Measurements from ENCODE around the gene KRT82.
A peak's percentile ranks its signal among the peaks of the same experiment; 100 is the strongest.

Gene KRT82

DNA sequence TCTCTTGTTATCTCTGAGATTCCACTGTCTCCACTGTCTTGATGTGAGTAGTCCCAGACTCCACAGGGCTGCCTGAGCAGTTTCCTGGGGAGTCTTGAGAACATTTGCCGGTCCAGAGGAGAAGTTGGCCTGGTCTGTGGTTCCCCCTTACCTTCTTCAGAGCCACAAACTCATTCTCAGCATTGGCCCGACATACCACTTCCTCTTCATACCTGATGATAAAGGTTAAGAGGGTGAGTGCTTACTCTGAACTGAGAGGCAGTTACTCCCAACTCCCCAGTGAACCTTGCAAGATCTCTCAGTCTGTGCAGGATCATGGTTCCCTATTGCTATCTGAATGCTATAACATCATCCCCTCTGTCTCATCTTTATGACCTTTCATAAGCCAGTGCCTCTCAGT, 23.3 kb downstream of the KRT82 start:
- Histone ChIP-seq H2AFZ (ENCODE audit: low read length) (no peak overlapping the region), H3K9me3 (replicated peaks; ENCODE audit: insufficient read depth, low read length) (no peaks in the 10 kb centered on the region), H3K36me3 (replicated peaks; ENCODE audit: insufficient read depth, low read length) (no peaks in the 10 kb centered on the region)

DNA sequence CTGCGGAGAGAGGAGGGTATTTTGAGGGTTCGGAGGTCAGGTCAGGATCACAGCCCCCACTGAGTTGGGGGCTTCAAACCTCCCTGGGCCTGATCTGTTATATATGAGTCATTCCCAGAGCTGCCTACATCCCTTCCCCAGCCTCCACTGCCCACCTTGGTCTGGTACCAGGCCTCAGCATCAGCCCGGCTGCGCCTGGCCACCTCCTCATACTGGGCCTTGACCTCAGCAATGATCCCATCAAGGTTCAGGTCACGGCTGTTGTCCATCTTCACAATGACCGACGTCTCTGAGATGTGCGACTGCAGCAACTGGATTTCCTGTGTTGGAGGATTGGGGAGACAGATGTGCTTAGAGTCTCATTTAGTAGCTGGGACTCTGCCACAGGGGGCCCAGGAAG, 24.9 kb downstream of the KRT82 start:
- no peak for DNase-seq
- H3K9ac ChIP-seq (ENCODE audit: low read length), result no peak overlapping the region
- no peaks in the 10 kb centered on the region for H3K4me1 ChIP-seq (ENCODE audit: low read length)
- no peaks in the 10 kb centered on the region for H3K36me3 ChIP-seq (replicated peaks; ENCODE audit: insufficient read depth, low read length)
- no peak overlapping the region for H2AFZ ChIP-seq (ENCODE audit: low read length)
- no peaks in the 10 kb centered on the region for H3F3A ChIP-seq (ENCODE audit: insufficient read depth, low read length)
- no peak overlapping the region for H3K27ac ChIP-seq (ENCODE audit: low read length)
- H3K79me2 ChIP-seq (ENCODE audit: low read length), result no peaks in the 10 kb centered on the region
- no peaks in the 10 kb centered on the region for H3K9me2 ChIP-seq (replicated peaks; ENCODE audit: insufficient read depth, low read length)
- no peaks in the 10 kb centered on the region for H4K20me1 ChIP-seq (ENCODE audit: insufficient read depth, low read length)
- H3K4me2 ChIP-seq (ENCODE audit: low read depth, low read length), result no peak overlapping the region
- no peak overlapping the region for H3K4me3 ChIP-seq (ENCODE audit: low read length)
- H3K9me3 ChIP-seq (replicated peaks; ENCODE audit: insufficient read depth, low read length), result no peaks in the 10 kb centered on the region
- no peak for TF ChIP-seq EZH2 (optimal IDR thresholded peaks at IDR 0.05; ENCODE audit: low read depth, low read length)
- TF ChIP-seq EZH2phosphoT487 (IDR thresholded peaks at IDR 0.05; ENCODE audit: low read length), result no peak
- TF ChIP-seq, protein P1, sequence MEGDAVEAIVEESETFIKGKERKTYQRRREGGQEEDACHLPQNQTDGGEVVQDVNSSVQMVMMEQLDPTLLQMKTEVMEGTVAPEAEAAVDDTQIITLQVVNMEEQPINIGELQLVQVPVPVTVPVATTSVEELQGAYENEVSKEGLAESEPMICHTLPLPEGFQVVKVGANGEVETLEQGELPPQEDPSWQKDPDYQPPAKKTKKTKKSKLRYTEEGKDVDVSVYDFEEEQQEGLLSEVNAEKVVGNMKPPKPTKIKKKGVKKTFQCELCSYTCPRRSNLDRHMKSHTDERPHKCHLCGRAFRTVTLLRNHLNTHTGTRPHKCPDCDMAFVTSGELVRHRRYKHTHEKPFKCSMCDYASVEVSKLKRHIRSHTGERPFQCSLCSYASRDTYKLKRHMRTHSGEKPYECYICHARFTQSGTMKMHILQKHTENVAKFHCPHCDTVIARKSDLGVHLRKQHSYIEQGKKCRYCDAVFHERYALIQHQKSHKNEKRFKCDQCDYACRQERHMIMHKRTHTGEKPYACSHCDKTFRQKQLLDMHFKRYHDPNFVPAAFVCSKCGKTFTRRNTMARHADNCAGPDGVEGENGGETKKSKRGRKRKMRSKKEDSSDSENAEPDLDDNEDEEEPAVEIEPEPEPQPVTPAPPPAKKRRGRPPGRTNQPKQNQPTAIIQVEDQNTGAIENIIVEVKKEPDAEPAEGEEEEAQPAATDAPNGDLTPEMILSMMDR (IDR thresholded peaks at IDR 0.05; ENCODE audit: low read length), result no peak
- peaks cover 87% of the 10 kb centered on the region for H3K27me3 ChIP-seq (replicated peaks; ENCODE audit: insufficient read depth, low read length)

More for the DNA sequence above, 23.3 kb downstream of the KRT82 start:
- Histone ChIP-seq H3K27me3 (replicated peaks; ENCODE audit: insufficient read depth, low read length) (peaks cover 91% of the 10 kb centered on the region), H3K4me3 (ENCODE audit: low read length) (no peak overlapping the region), H3K9ac (ENCODE audit: low read length) (no peak overlapping the region), H3K79me2 (ENCODE audit: low read length) (no peaks in the 10 kb centered on the region), H4K20me1 (ENCODE audit: insufficient read depth, low read length) (no peaks in the 10 kb centered on the region), H3K4me1 (ENCODE audit: low read length) (no peaks in the 10 kb centered on the region), H3K9me2 (replicated peaks; ENCODE audit: insufficient read depth, low read length) (no peaks in the 10 kb centered on the region), H3K27ac (ENCODE audit: low read length) (no peak overlapping the region), H3F3A (ENCODE audit: insufficient read depth, low read length) (no peaks in the 10 kb centered on the region), H3K4me2 (ENCODE audit: low read depth, low read length) (no peak overlapping the region)
- TF ChIP-seq EZH2 (optimal IDR thresholded peaks at IDR 0.05; ENCODE audit: low read depth, low read length) (no peak), EZH2phosphoT487 (IDR thresholded peaks at IDR 0.05; ENCODE audit: low read length) (no peak)
- TF ChIP-seq, protein P1 (IDR thresholded peaks at IDR 0.05; ENCODE audit: low read length), result no peak
- DNase-seq, result no peak

DNA sequence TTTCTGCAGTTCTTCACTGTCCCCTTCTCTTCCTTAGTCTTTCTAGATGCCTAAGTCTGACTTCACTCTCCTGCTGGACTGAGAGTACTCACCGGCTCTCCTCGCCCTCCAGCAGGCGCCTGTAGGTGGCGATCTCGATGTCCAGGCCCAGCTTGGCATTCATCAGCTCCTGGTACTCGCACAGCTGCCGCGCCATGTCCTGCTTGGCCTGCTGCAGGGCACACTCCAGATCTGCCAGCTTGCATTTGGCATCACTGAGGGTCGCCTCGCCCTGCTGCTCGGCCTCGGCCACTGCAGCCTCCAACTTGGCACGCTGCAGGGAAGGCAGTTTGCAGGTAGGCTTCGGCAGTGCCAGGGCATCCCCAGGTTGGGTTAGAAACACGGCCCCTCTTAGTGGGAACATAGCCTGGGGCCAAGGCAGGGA, 25.9 kb downstream of the KRT82 start:
- no peaks in the 10 kb centered on the region for H3K9me2 ChIP-seq (replicated peaks; ENCODE audit: insufficient read depth, low read length)
- H3F3A ChIP-seq (ENCODE audit: insufficient read depth, low read length), result no peaks in the 10 kb centered on the region
- H3K27me3 ChIP-seq (replicated peaks; ENCODE audit: insufficient read depth, low read length), result peaks cover 86% of the 10 kb centered on the region
- H3K36me3 ChIP-seq (replicated peaks; ENCODE audit: insufficient read depth, low read length), result no peaks in the 10 kb centered on the region
- no peaks in the 10 kb centered on the region for H4K20me1 ChIP-seq (ENCODE audit: insufficient read depth, low read length)
- no peak overlapping the region for H2AFZ ChIP-seq (ENCODE audit: low read length)
- no peak overlapping the region for H3K9ac ChIP-seq (ENCODE audit: low read length)
- no peaks in the 10 kb centered on the region for H3K4me1 ChIP-seq (ENCODE audit: low read length)
- DNase-seq, result no peak
- H3K27ac ChIP-seq (ENCODE audit: low read length), result no peak overlapping the region
- no peak overlapping the region for H3K4me3 ChIP-seq (ENCODE audit: low read length)
- H3K4me2 ChIP-seq (ENCODE audit: low read depth, low read length), result no peak overlapping the region
- H3K79me2 ChIP-seq (ENCODE audit: low read length), result no peaks in the 10 kb centered on the region
- no peaks in the 10 kb centered on the region for H3K9me3 ChIP-seq (replicated peaks; ENCODE audit: insufficient read depth, low read length)
- no peak for TF ChIP-seq EZH2phosphoT487 (IDR thresholded peaks at IDR 0.05; ENCODE audit: low read length)
- TF ChIP-seq, protein P1 (IDR thresholded peaks at IDR 0.05; ENCODE audit: low read length), result peak; percentile 39
